OCI-LY1 (cell line): ENCODE data around the gene SHROOM1.

Experiments
- H2AFZ ChIP-seq: fragments of 200-600 bp; sonication (generic), shearing (Covaris generic); 2 replicates; pipeline ENCODE4 v1.6.0; 2014; ENCODE audit warnings: antibody characterized with exemption, mild to moderate bottlenecking, low read length
- H3F3A ChIP-seq: fragments of 200-600 bp; sonication (generic), shearing (Covaris generic); 2 replicates; pipeline ENCODE4 v1.6.0; 2014; ENCODE audit warnings: mild to moderate bottlenecking, antibody characterized with exemption, low read length, moderate library complexity; ENCODE audit not compliant: insufficient read depth
- H3K27ac ChIP-seq: fragments of 200-600 bp; sonication (generic); 2 replicates; pipeline ENCODE4 v1.5.1; 2014; ENCODE audit warnings: low read length, mixed run types, mild to moderate bottlenecking, low read depth; ENCODE audit not compliant: poor library complexity, severe bottlenecking
- H3K27me3 ChIP-seq: fragments of 200-600 bp; sonication (generic); 2 replicates; pipeline ENCODE4 v1.6.0; 2014; ENCODE audit warnings: antibody characterized with exemption, mild to moderate bottlenecking, low read length, moderate library complexity; ENCODE audit not compliant: insufficient read depth
- H3K36me3 ChIP-seq: fragments of 200-600 bp; sonication (generic); 2 replicates; pipeline ENCODE4 v1.6.1; 2014; ENCODE audit warnings: mild to moderate bottlenecking, antibody characterized with exemption, low read length, moderate library complexity, mixed read lengths; ENCODE audit not compliant: insufficient read depth
- H3K4me1 ChIP-seq: fragments of 200-600 bp; sonication (generic); 2 replicates; pipeline ENCODE4 v1.5.1; 2014; ENCODE audit warnings: mild to moderate bottlenecking, low read length, moderate library complexity; ENCODE audit not compliant: insufficient read depth, severe bottlenecking
- H3K4me2 ChIP-seq: fragments of 200-600 bp; sonication (generic), shearing (Covaris generic); 2 replicates; pipeline ENCODE4 v1.6.1; 2014; ENCODE audit warnings: low read length
- H3K4me3 ChIP-seq: fragments of 200-600 bp; sonication (generic); 2 replicates; pipeline ENCODE4 v1.5.1; 2014; ENCODE audit warnings: low read length, low read depth, mild to moderate bottlenecking, mixed read lengths; ENCODE audit not compliant: poor library complexity, severe bottlenecking
- H3K79me2 ChIP-seq: fragments of 200-600 bp; shearing (Covaris generic); 2 replicates; pipeline ENCODE4 v1.6.1; 2016; ENCODE audit warnings: mixed run types, low read length, mixed read lengths; ENCODE audit not compliant: insufficient read depth
- H3K9ac ChIP-seq: fragments of 200-600 bp; sonication (generic), shearing (Covaris generic); 2 replicates; pipeline ENCODE4 v1.6.1; 2014; ENCODE audit warnings: mild to moderate bottlenecking, low read length, mixed read lengths
- H3K9me2 ChIP-seq: fragments of 200-600 bp; sonication (generic), shearing (Covaris generic); 2 replicates; pipeline ENCODE4 v1.6.1; 2014; ENCODE audit warnings: low read depth, mild to moderate bottlenecking, low read length, mixed read lengths
- H3K9me3 ChIP-seq: fragments of 200-600 bp; shearing (Covaris generic); 2 replicates; pipeline ENCODE4 v1.6.1; 2014; ENCODE audit warnings: low read length, mixed read lengths
- H4K20me1 ChIP-seq: fragments of 200-600 bp; sonication (generic), shearing (Covaris generic); 2 replicates; pipeline ENCODE4 v1.6.0; 2016; ENCODE audit warnings: mild to moderate bottlenecking, low read length; ENCODE audit not compliant: insufficient read depth
- CTCF ChIP-seq: fragments of 200-600 bp; sonication (generic), shearing (Covaris generic); IDR thresholded peaks from 2 replicates; pipeline ENCODE4 v1.5.1; 2017; ENCODE audit warnings: mild to moderate bottlenecking, antibody characterized with exemption, low read length, moderate library complexity, mixed read lengths
- EZH2 ChIP-seq: fragments of 200-600 bp; sonication (generic), shearing (Covaris generic); IDR thresholded peaks from 2 replicates; pipeline ENCODE4 v1.8.0; 2017; ENCODE audit warnings: borderline replicate concordance, mixed run types, mild to moderate bottlenecking, antibody characterized with exemption, low read length, moderate library complexity, mixed read lengths

SHROOM1 gene

GRCh38 chr5:132876020-132876759 lies 45.7 kb upstream of the SHROOM1 start:
- no peak overlapping the region for H2AFZ ChIP-seq

DNA sequence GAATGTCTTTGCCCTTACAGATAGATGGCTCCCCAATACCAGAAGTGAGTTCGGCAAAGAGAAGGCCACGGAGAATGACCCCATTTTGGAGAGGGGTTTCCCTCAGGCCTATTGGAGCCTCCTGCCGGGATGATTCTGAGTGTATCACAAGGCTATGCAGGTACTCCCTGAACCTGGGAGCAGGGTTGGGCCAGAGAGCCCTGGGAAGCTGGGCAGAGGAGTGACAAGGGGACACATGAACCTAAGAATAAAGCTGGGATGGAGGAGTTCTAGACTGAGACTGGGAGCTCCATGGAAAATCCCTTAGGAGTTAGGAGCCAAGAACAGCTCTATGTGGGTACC lies 43.5 kb upstream of the SHROOM1 start:
- Histone ChIP-seq H3K9me3 (no peaks in the 10 kb centered on the region), H3K79me2 (no peaks in the 10 kb centered on the region), H3F3A (no peaks in the 10 kb centered on the region), H3K27ac (no peak overlapping the region), H4K20me1 (no peaks in the 10 kb centered on the region), H3K9me2 (no peaks in the 10 kb centered on the region), H3K4me1 (no peaks in the 10 kb centered on the region), H3K4me3 (no peak overlapping the region), H3K4me2 (no peak overlapping the region), H3K36me3 (peaks cover 74% of the 10 kb centered on the region), H3K9ac (no peak overlapping the region), H2AFZ (no peak overlapping the region), H3K27me3 (no peaks in the 10 kb centered on the region)
- TF ChIP-seq EZH2 (no peak), CTCF (no peak)

More at GRCh38 chr5:132876020-132876759, 45.7 kb upstream of the SHROOM1 start:
- Histone ChIP-seq H3K27ac (no peak overlapping the region), H3F3A (no peaks in the 10 kb centered on the region), H4K20me1 (no peaks in the 10 kb centered on the region), H3K79me2 (no peaks in the 10 kb centered on the region), H3K4me3 (no peak overlapping the region), H3K9me2 (no peaks in the 10 kb centered on the region), H3K27me3 (no peaks in the 10 kb centered on the region), H3K4me1 (no peaks in the 10 kb centered on the region), H3K36me3 (peaks cover 77% of the 10 kb centered on the region), H3K4me2 (no peak overlapping the region), H3K9ac (no peak overlapping the region), H3K9me3 (no peaks in the 10 kb centered on the region)
- TF ChIP-seq EZH2, result no peak
- no peak for TF ChIP-seq CTCF

DNA sequence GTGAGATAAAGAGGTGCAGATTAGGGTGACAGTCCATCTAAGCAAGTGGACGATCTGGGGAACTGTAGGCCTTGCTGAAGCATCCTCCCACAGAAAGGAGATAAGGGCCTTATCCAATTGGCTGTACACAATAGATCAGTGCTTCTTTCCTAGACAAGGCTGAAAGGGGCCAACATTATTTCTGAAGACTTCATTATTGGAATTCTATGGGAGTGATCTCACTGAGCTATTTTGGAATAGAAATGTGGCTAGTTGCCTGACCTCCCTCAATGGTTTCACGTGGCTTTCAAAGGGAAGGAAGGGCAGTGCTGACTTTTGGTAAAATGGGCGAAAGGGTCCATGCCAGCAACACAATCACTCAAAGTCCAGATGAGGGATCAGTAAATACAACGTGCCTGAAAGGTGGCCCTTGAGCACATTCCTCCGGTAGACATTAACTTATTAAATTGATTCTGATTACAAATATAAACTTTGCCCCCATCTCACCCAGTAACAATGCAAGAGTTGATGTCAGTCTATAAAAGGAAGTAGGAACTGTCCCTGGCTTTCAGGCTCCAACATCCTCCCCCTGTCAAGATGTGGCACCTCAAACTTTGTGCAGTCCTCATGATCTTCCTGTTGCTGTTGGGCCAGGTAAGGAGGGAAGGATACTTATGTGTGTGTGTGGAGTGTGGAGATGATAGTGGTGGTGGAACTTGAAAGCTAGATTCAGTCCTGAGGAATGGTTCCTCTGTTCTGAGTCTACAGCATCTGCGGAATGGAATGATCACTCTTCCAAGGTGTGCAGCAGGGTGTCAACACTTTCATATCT lies 42.9 kb upstream of the SHROOM1 start, which contains the start of gene LEAP2:
Gene LEAP2 (plus strand): TSS at position 550 of the 811 bp plus-strand sequence. CDS start 27 bp downstream, at position 577.
- Histone ChIP-seq H3F3A (no peaks in the 10 kb centered on the region), H3K27me3 (no peaks in the 10 kb centered on the region), H3K4me1 (no peaks in the 10 kb centered on the region), H3K36me3 (peaks cover 74% of the 10 kb centered on the region), H3K27ac (no peak within 1 kb of the TSS), H2AFZ (no peak within 1 kb of the TSS), H3K4me3 (no peak within 1 kb of the TSS), H3K79me2 (no peaks in the 10 kb centered on the region), H4K20me1 (no peaks in the 10 kb centered on the region), H3K4me2 (no peak within 1 kb of the TSS), H3K9me2 (no peaks in the 10 kb centered on the region), H3K9me3 (no peaks in the 10 kb centered on the region), H3K9ac (no peak within 1 kb of the TSS)
- TF ChIP-seq CTCF (no peak), EZH2 (no peak)
